ENCODE data around the gene ACIN1. TPM values are rescaled to one million over a fixed set of nuclear protein-coding genes. Genes with fewer than 3 reads are reported as not detected.

Gene ACIN1
- total RNA-seq, 4 donors from 2014 or later, result 89.6 to 124 (median 109) TPM

DNA sequence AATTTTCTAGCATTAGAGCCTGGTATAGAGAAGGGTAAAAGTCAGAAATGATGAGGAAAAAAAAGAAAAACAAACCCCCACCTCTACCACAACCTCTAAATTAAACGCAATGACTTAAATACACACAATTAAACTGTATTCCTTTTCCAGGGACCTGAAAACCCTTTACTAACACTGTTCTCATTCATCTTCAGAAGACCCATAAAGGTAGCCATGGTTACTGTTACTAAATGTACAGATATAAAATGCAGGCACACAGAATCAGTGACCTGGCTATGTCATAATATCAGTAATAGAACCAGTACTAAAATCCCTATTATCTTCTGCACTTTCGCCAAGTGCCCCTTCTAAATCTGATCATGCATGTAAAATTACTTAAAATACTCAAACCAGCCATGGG is 1.4 kb downstream of the ACIN1 start:
- TF ChIP-seq, protein P1, sequence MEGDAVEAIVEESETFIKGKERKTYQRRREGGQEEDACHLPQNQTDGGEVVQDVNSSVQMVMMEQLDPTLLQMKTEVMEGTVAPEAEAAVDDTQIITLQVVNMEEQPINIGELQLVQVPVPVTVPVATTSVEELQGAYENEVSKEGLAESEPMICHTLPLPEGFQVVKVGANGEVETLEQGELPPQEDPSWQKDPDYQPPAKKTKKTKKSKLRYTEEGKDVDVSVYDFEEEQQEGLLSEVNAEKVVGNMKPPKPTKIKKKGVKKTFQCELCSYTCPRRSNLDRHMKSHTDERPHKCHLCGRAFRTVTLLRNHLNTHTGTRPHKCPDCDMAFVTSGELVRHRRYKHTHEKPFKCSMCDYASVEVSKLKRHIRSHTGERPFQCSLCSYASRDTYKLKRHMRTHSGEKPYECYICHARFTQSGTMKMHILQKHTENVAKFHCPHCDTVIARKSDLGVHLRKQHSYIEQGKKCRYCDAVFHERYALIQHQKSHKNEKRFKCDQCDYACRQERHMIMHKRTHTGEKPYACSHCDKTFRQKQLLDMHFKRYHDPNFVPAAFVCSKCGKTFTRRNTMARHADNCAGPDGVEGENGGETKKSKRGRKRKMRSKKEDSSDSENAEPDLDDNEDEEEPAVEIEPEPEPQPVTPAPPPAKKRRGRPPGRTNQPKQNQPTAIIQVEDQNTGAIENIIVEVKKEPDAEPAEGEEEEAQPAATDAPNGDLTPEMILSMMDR (IDR thresholded peaks at IDR 0.05; ENCODE audit: low read depth), result no peak

DNA sequence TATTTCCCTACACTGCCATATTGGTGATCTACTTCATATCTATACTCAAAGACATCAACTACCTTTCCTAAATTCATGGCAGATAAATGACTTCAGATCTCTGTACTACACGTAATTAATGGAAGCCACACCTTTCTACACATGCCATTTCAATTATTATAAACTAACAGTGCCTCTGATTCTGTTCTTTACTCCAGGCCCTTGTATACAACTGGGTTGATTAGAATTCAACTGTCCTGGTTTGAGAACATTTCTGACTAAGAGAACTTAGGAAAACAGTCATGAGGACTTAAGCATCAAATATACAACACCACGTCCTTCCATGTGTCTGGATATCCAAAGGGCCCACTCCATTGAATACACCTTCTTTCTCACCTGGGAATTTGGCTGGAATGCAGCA is 1.8 kb downstream of the ACIN1 start:
- TF ChIP-seq, protein P1 (IDR thresholded peaks at IDR 0.05; ENCODE audit: low read depth), result no peak

DNA sequence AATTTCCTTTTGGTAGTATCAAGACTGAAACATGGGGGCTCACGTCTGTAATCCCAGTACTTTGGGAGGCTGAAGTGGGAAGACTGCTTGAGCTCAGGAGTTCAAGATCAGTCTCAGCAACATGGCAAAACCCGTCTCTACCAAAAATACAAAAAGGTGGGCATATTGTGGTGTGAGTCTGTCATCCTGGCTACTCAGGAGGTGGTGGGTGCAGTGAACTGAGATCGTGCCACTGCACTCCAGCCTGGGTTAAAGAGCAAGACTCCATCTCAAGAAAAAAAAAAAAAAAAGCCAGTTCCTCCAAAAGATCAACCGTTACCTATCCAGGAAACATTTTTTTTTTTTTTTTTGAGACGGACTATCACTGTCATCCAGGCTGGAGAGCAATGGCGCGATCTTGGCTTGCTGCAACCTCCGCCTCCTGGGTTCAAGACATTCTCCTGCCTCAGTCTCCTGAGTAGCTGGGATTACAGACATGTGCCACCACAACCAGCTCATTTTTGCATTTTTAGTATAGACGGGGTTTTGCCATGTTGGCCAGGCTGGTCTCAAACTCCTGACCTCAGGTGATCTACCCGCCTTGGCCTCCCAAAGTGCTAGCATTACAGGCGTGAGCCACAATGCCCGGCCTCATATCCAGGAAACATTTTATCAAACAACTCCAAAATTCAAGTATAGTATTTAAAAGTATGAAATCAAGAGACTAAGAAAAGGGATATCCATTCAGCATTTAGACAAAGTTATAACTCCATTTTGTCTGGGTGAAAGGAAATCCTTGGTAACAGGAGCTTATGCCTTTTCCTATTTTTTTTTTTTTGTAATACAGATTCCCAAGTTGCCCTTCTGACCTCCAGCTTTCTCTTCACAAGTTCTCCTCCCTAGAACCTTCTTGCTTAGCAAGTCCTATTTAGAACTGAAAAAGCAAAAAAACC is 3.4 kb downstream of the ACIN1 start:
- TF ChIP-seq, protein P1 (IDR thresholded peaks at IDR 0.05; ENCODE audit: low read depth), result no peak

DNA sequence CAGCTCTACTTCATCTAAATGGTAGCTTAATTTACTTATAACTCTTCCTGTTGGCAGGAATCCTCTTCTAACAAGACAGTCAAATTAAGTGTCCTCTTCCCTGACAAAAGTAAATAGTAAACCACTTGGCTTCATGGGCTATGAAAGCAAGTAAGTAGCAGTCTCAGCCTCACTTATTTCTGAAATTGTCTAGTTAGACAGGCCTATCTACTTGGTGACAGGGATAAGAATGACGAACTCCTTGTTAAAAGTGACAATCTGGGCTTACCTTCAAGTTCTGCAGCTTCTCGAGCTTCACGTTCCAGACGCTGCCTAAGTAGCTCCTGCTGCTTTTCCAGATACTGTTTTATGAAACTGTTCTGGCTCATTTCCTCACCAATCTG is 4.7 kb downstream of the ACIN1 start:
- TF ChIP-seq, protein P1 (IDR thresholded peaks at IDR 0.05; ENCODE audit: low read depth), result no peak

DNA sequence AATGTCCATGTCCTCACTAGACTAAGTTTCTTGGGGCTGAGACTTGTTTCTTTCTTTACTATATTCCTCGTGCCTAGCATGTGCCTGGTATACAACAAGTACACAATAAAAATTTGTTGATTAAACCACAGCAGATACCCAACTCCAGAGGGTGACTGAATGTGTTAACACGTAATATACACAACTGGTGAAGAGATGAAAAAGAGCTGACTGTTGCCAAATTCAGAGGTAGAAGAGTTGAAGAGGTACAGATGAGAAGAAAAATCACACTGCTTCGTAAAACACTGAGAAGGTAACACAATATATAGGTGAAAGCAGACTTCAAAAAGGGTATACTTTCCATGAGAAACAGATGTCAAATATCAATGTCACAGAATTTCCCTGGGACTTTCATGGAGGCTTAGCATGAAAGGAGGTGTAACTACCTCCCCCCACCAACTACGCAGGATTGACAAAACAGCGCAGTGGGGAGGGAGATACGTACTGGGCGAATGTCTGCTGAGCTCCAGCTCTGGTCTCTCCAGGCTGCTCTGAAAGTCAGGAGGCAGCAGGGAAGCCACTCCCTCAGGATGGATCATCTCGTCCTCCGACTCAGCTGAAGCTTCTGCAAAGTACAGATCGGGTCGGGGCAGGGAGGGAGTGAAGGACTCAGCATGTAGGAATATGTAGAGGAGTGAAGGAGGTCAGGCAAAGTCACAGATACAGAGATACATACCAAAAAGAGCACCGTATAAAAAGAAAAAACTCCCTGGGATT is 5.3 kb downstream of the ACIN1 start:
- TF ChIP-seq, protein P1 (IDR thresholded peaks at IDR 0.05; ENCODE audit: low read depth), result no peak

DNA sequence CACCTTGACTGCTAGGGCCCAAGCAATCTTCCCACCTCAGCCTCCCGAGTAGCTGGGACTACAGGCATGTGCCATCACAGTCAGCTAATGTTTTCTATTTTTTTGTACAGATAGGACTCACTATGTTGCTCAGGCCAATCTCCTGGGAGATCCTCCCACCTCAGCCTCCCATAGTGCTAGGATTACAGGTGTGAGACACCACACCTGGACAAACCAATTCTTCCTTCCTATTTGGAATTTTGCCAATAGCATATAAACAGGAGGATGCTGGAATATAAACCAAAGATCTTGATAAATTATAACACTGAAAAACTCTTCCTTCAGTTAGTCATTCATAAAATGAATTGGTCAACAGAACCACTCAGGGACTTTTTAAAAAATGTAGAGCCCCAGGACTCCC is 8.4 kb downstream of the ACIN1 start:
- TF ChIP-seq, protein P1 (IDR thresholded peaks at IDR 0.05; ENCODE audit: low read depth), result no peak

DNA sequence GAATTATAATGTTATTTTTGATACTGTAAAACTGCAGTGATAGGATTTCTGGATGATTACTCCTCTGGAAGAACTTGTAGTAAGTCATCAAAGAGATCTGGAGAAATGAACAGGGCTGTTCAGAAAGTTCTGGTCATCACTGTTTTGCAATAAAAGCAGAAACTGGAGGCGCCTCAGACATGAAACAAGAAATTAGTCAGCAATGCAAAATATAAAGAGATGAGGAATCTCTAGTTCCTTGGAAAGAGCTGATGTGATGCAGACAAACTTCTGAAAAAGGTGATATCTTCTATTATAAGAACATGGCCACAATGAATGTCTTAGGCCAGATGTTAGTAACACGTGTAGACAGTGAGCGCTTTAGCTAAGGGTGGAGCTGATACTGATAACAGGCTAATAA is 9.5 kb downstream of the ACIN1 start:
- TF ChIP-seq, protein P1 (IDR thresholded peaks at IDR 0.05; ENCODE audit: low read depth), result no peak
